Measurements from ENCODE around the gene COTL1. TPM values are rescaled to one million over a fixed set of nuclear protein-coding genes. Genes with fewer than 3 reads are reported as not detected.

The COTL1 gene
- total and polyA plus RNA-seq, 9 of the 15 experiments (the other 6 are each of a cell fraction or from before 2014, with no cell fraction given), result 27.7 to 185 (median 72.5) TPM

- TF ChIP-seq ARID4B (CRISPR knock-in tag; IDR thresholded peaks at IDR 0.05) (no peak), MGA (IDR thresholded peaks at IDR 0.05) (0 out of 2 replicates have a peak, but pooled peaks have one; percentile 20), PYGO2 (tag; IDR thresholded peaks at IDR 0.05) (0 out of 2 replicates have a peak, but pooled peaks have one; percentile 10)
These were observed 17.3 kb downstream of the COTL1 start (continued) for GRCh38 chr16:84600343-84601229.

Data from K562 (cell line).